ENCODE data around the gene UST. TPM values are rescaled to one million over a fixed set of nuclear protein-coding genes. Genes with fewer than 3 reads are reported as not detected.

The UST gene
- polyA plus RNA-seq, 1 donor (not counting 4 experiments of a cell fraction or from before 2014, with no cell fraction given), result 6.1 TPM

- no peak for FAIRE-seq
Observed at GRCh38 chr6:149085557-149085938, 338.7 kb downstream of the UST start.

GRCh38 chr6:149086363-149086762 lies 339.5 kb downstream of the UST start:
- H3K4me1 ChIP-seq (ENCODE audit: control insufficient read depth, extremely low read depth, insufficient read depth, low read length), result no peaks in the 10 kb centered on the region
- H3K9ac ChIP-seq (ENCODE audit: control insufficient read depth, extremely low read depth, insufficient read depth, low read length), result no peak overlapping the region
- TF ChIP-seq CTCF (optimal IDR thresholded peaks at IDR 0.05 in 1 of 3, IDR thresholded peaks at IDR 0.05 in 1 of 3, conservative IDR thresholded peaks at IDR 0.05 in 1 of 3; ENCODE audit: extremely low read depth in 1 of 3, insufficient read depth in 2 of 3, low read length in 3 of 3), result no peak
- no peak for TF ChIP-seq EZH2 (IDR thresholded peaks at IDR 0.05; ENCODE audit: low read length)
- no peak for FAIRE-seq
- peaks cover 3% of the 10 kb centered on the region for H3K27me3 ChIP-seq (ENCODE audit: control insufficient read depth, extremely low read depth, insufficient read depth, low read length)
- no peaks in the 10 kb centered on the region for H3K9me1 ChIP-seq (ENCODE audit: control insufficient read depth, extremely low read depth, insufficient read depth, low read length)
- no peak overlapping the region for H3K4me2 ChIP-seq (ENCODE audit: control insufficient read depth, extremely low read depth, insufficient read depth, low read depth, low read length)
- H3K79me2 ChIP-seq (ENCODE audit: control insufficient read depth, insufficient read depth, low read length), result no peaks in the 10 kb centered on the region
- no peak for DNase-seq (ENCODE audit: low read depth, low spot score)
- no peak overlapping the region for H2AFZ ChIP-seq (ENCODE audit: control insufficient read depth, low read length)
- H3K9me3 ChIP-seq (ENCODE audit: control insufficient read depth, low read depth, low read length), result no peaks in the 10 kb centered on the region
- H3K27ac ChIP-seq (ENCODE audit: control insufficient read depth, insufficient read depth, low read length), result no peak overlapping the region
- H3K36me3 ChIP-seq (ENCODE audit: control insufficient read depth in 2 of 2, extremely low read depth in 1 of 2, insufficient read depth in 2 of 2, low read length in 2 of 2), result no peaks in the 10 kb centered on the region
- dilution Hi-C loops (cut with MboI; ENCODE audit: extremely low pct_ligation_motif_present, low sequenced_read_pairs), result loop anchor here (25.0 kb wide), 1 partner anchor 326 kb away; the partner anchor contains the start of gene SUMO4
- no peaks in the 10 kb centered on the region for H4K20me1 ChIP-seq (ENCODE audit: control insufficient read depth, extremely low read depth, insufficient read depth, low read length)
- no peak overlapping the region for H3K4me3 ChIP-seq (ENCODE audit: control insufficient read depth in 2 of 3, extremely low read depth in 1 of 3, insufficient read depth in 2 of 3, low read depth in 1 of 3, low read length in 3 of 3)

More at GRCh38 chr6:149085557-149085938, 338.7 kb downstream of the UST start:
- H3K36me3 ChIP-seq (ENCODE audit: control insufficient read depth in 2 of 2, extremely low read depth in 1 of 2, insufficient read depth in 2 of 2, low read length in 2 of 2), result no peaks in the 10 kb centered on the region
- no peak overlapping the region for H3K9ac ChIP-seq (ENCODE audit: control insufficient read depth, extremely low read depth, insufficient read depth, low read length)
- dilution Hi-C loops (cut with MboI; ENCODE audit: extremely low pct_ligation_motif_present, low sequenced_read_pairs), result loop anchor here (25.0 kb wide), 1 partner anchor 327 kb away; the partner anchor contains the start of gene SUMO4
- TF ChIP-seq EZH2 (IDR thresholded peaks at IDR 0.05; ENCODE audit: low read length) (no peak), CTCF (optimal IDR thresholded peaks at IDR 0.05 in 1 of 3, IDR thresholded peaks at IDR 0.05 in 1 of 3, conservative IDR thresholded peaks at IDR 0.05 in 1 of 3; ENCODE audit: extremely low read depth in 1 of 3, insufficient read depth in 2 of 3, low read length in 3 of 3) (no peak)
- peaks cover 3% of the 10 kb centered on the region for H3K27me3 ChIP-seq (ENCODE audit: control insufficient read depth, extremely low read depth, insufficient read depth, low read length)
- H4K20me1 ChIP-seq (ENCODE audit: control insufficient read depth, extremely low read depth, insufficient read depth, low read length), result no peaks in the 10 kb centered on the region
- H3K27ac ChIP-seq (ENCODE audit: control insufficient read depth, insufficient read depth, low read length), result no peak overlapping the region
- H2AFZ ChIP-seq (ENCODE audit: control insufficient read depth, low read length), result no peak overlapping the region
- H3K9me3 ChIP-seq (ENCODE audit: control insufficient read depth, low read depth, low read length), result no peaks in the 10 kb centered on the region
- H3K4me2 ChIP-seq (ENCODE audit: control insufficient read depth, extremely low read depth, insufficient read depth, low read depth, low read length), result no peak overlapping the region
- no peaks in the 10 kb centered on the region for H3K79me2 ChIP-seq (ENCODE audit: control insufficient read depth, insufficient read depth, low read length)
- no peaks in the 10 kb centered on the region for H3K9me1 ChIP-seq (ENCODE audit: control insufficient read depth, extremely low read depth, insufficient read depth, low read length)
- peaks cover 2% of the 10 kb centered on the region for H3K4me1 ChIP-seq (ENCODE audit: control insufficient read depth, extremely low read depth, insufficient read depth, low read length)
- H3K4me3 ChIP-seq (ENCODE audit: control insufficient read depth in 2 of 3, extremely low read depth in 1 of 3, insufficient read depth in 2 of 3, low read depth in 1 of 3, low read length in 3 of 3), result no peak overlapping the region
- DNase-seq (ENCODE audit: low read depth, low spot score), result no peak
